ENCODE data around the gene DES.
"Not testable (repeated sequence)": the region's sequence is repeated elsewhere in the genome, so short reads cannot be mapped to it uniquely, and the experiment has no call there.

DNA sequence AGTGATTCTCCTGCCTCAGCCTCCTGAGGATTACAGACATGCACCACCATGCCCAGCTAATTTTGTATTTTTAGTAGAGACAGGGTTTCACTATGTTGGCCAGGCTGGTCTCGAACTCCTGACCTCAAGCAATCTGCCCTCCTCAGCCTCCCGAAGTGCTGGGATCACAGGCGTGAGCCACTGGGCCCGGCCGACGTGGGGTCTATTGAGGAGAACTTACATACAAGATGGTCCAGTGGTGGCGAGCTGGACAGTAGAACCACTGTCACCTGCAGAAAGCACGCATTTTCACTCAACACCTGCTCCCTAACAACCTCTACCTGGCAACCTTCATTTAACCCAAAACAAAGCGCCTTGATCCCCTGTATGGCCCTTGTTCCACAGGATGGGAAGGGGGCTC lies 23.1 kb upstream of the DES start:
- not testable (repeated sequence) for TF ChIP-seq CTCF, POLR2A (IDR thresholded peaks at IDR 0.05)

All from Peyer's patch (tissue), 4 donors.